Endothelial cell of umbilical vein (primary cell): ENCODE data around the gene MVD.

Experiments
- CTCF ChIP-seq, 2 donors: IDR thresholded peaks; 1 replicate in 1 of 2; 2 replicates in 1 of 2; pipeline ENCODE4 v1.5.1; 2011; ENCODE audit warnings: low read length in 2 of 2, mild to moderate bottlenecking in 2 of 2, moderate library complexity in 2 of 2, control low read depth in 1 of 2, inconsistent platforms in 1 of 2, low read depth in 1 of 2; ENCODE audit not compliant: insufficient read depth in 1 of 2; ENCODE audit errors: extremely low read depth in 1 of 2
- EZH2 ChIP-seq: IDR thresholded peaks from 2 replicates; pipeline ENCODE4 v1.6.1; 2012; ENCODE audit warnings: borderline replicate concordance, low read depth, mild to moderate bottlenecking, moderate library complexity, low read length, inconsistent platforms; ENCODE audit not compliant: severe bottlenecking
- FOS ChIP-seq: IDR thresholded peaks from 2 replicates; pipeline ENCODE4 v1.6.1; 2011; ENCODE audit warnings: mild to moderate bottlenecking, low read length, moderate library complexity, borderline replicate concordance; ENCODE audit not compliant: insufficient read depth
- JUN ChIP-seq: IDR thresholded peaks from 2 replicates; pipeline ENCODE4 v1.6.1; 2011; ENCODE audit warnings: borderline replicate concordance, low read depth; ENCODE audit not compliant: insufficient read length, insufficient read depth
- MAX ChIP-seq: IDR thresholded peaks from 2 replicates; pipeline ENCODE4 v1.6.1; 2011; ENCODE audit not compliant: insufficient read depth, insufficient read length
- MYC ChIP-seq: IDR thresholded peaks from one replicate; pipeline ENCODE4 v1.6.1; 2011; ENCODE audit warnings: mild to moderate bottlenecking, low read depth, low read length
- POLR2A ChIP-seq: IDR thresholded peaks from 2 replicates; pipeline ENCODE4 v1.6.1; 2012; ENCODE audit warnings: low read depth, mild to moderate bottlenecking, control low read depth, low read length
- POLR2AphosphoS5 ChIP-seq: IDR thresholded peaks from 2 replicates; pipeline ENCODE4 v1.6.1; 2012; ENCODE audit warnings: low read depth, mild to moderate bottlenecking, control low read depth, low read length, moderate library complexity; ENCODE audit not compliant: insufficient read depth

- TF ChIP-seq MAX (no peak), CTCF (IDR thresholded peaks at IDR 0.05; ENCODE audit: extremely low read depth in 1 of 2, insufficient read depth in 1 of 2, low read depth in 1 of 2, low read length in 2 of 2) (peak in 1 of 2 donors; percentile 20), POLR2AphosphoS5 (no peak), POLR2A (no peak), JUN (no peak), MYC (no peak), FOS (no peak), EZH2 (no peak)
These were observed 4.6 kb upstream of the MVD start for GRCh38 chr16:88667461-88667860.
